ENCODE data around the gene SAMD14.

Gene SAMD14

DNA sequence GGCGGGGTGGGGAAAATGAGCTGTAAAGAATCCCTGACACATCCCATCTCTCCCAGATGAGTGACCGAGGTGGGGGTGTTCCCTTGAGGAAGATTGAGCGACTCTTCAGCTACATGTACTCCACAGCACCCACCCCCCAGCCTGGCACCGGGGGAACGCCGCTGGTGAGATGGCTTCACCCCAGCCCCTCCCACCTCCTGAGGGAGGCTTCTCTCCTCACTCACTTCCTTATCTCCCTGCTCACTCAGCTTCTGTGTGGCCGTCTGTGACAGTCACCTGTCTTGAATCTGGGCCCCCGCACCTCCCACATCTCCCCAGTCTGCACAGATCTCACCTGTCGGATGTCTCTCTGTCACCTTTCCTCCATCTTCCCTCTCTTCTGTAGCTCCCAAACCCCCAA is 21.4 kb downstream of the SAMD14 start:
- FAIRE-seq = no peak
- no peak for TF ChIP-seq POLR2AphosphoS5 (IDR thresholded peaks at IDR 0.05; ENCODE audit: low read depth, low read length)
- TF ChIP-seq POLR2A (IDR thresholded peaks at IDR 0.05; ENCODE audit: low read depth, low read length) = no peak
- DNase-seq (ENCODE audit: insufficient read length, low spot score) = no peak

DNA sequence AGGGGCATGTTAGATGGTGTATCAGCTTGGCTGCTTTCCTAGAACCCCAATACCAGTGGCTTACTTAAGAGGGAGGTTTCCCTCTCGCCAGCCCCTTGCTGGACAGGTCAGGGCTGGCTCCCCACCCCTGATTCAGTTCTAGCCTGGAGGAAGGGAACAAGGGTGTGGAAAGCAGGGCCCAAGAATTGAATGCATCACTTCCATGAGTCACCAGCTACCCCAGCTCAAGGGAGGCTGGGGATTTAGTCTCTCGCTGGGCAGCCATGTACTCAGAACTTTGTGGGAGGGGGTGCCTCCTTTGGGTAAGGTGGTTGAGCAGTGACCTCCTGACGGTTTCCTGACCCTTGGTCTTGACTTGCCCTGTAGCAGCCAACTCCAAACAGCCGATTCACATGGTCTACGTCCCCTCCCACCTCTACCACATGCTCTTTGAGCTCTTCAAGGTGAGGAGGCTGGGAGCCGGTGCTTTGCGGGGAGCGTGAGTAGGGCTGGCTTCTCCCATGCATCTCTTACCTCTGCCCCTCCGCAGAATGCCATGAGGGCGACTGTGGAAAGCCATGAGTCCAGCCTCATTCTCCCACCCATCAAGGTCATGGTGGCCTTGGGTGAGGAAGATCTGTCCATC is 22.1 kb downstream of the SAMD14 start:
- TF ChIP-seq POLR2A (IDR thresholded peaks at IDR 0.05; ENCODE audit: low read depth, low read length) = no peak
- TF ChIP-seq TAF1 (IDR thresholded peaks at IDR 0.05; ENCODE audit: low read depth, low read length) = no peak
- TF ChIP-seq POU2F2 (IDR thresholded peaks at IDR 0.05; ENCODE audit: low read depth, low read length) = no peak
- DNase-seq (ENCODE audit: insufficient read length, low spot score) (no peak), FAIRE-seq (no peak)

DNA sequence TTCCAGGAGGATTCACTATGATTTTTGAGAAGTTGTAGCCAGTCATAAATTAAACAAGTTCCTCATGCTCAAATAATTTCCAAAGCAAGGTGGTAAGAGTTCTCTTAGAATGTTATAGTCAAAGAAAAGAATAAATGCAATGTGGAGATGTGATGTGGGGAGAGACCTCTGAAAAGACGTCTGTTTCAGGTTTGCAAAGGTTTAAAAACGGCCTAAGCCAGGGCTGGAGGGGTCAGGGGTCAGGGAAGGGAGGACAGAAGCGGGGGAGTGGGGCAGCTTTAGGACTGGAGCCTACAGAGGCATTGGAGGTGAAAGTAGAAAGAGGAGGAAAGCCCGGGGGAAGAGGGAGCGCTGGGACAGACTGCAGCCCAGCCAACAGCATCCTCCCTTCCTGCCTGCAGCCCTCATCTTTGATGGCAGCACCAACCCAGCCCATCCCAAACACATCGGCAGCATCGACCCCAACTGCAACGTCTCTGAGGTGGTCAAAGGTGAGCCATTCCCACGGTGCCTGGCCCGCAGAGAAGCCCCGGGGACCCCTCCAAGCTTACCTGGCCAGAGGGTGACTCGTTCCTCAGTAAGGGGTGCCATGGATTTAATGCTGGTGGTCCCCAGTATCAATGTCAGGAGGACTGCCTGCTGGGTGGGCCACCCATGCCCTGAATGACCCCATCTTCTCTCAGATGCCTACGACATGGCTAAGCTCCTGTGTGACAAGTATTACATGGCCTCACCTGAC is 23.4 kb downstream of the SAMD14 start:
- DNase-seq (ENCODE audit: insufficient read length, low spot score) (no peak), FAIRE-seq (no peak)
- no peak for TF ChIP-seq POLR2AphosphoS5 (IDR thresholded peaks at IDR 0.05; ENCODE audit: low read depth, low read length)
- TF ChIP-seq TAF1 (IDR thresholded peaks at IDR 0.05; ENCODE audit: low read depth, low read length) = no peak
- TF ChIP-seq POLR2A (IDR thresholded peaks at IDR 0.05; ENCODE audit: low read depth, low read length) = no peak
- TF ChIP-seq SPI1 (IDR thresholded peaks at IDR 0.05; ENCODE audit: low read depth, low read length) = no peak
- no peak for TF ChIP-seq POU2F2 (IDR thresholded peaks at IDR 0.05; ENCODE audit: low read depth, low read length)
- TF ChIP-seq PAX5 (IDR thresholded peaks at IDR 0.05; ENCODE audit: insufficient read depth, low read length, severe bottlenecking) = no peak

DNA sequence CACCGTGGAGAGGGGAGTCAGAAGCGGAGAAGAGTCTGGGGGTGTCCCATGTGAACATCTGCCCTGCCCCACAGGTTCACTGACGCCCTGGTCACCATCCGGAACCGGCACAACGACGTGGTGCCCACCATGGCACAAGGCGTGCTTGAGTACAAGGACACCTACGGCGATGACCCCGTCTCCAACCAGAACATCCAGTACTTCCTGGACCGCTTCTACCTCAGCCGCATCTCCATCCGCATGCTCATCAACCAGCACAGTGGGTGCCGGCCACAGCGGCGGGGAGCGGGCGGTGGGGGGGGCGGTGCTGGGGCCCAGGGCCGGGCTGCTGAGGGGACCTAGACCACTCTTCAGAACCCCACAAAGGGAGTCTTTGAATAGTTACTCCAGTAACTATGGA is 24.1 kb downstream of the SAMD14 start:
- DNase-seq (ENCODE audit: insufficient read length, low spot score) = no peak
- TF ChIP-seq PAX5 (IDR thresholded peaks at IDR 0.05; ENCODE audit: insufficient read depth, low read length, severe bottlenecking) (no peak), TAF1 (IDR thresholded peaks at IDR 0.05; ENCODE audit: low read depth, low read length) (no peak), POU2F2 (IDR thresholded peaks at IDR 0.05; ENCODE audit: low read depth, low read length) (no peak), POLR2A (IDR thresholded peaks at IDR 0.05; ENCODE audit: low read depth, low read length) (no peak), POLR2AphosphoS5 (IDR thresholded peaks at IDR 0.05; ENCODE audit: low read depth, low read length) (no peak), SPI1 (IDR thresholded peaks at IDR 0.05; ENCODE audit: low read depth, low read length) (no peak)
- no peak for FAIRE-seq

DNA sequence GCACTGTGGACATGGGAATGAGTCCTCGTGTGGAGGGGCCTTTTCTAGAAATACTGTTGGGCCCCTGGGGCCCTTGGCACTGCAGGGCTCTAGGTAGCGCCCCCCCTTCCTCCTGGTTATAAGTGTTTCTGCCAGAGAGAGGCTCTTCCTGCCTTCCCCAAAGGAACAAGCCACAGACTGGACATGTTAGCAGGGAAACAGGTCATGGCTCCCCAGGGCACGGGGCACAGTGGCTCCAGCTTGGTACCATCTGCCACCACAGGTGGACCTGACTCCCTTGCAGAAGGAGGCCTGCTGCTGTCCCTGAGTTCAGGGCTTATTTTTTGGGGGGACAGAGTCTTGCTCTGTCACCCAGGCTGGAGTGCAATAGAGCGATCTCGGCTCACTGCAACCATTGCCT is 26.0 kb downstream of the SAMD14 start:
- no peak for DNase-seq (ENCODE audit: insufficient read length, low spot score)
- TF ChIP-seq POU2F2 (IDR thresholded peaks at IDR 0.05; ENCODE audit: low read depth, low read length) (no peak), POLR2A (IDR thresholded peaks at IDR 0.05; ENCODE audit: low read depth, low read length) (no peak), POLR2AphosphoS5 (IDR thresholded peaks at IDR 0.05; ENCODE audit: low read depth, low read length) (no peak), PAX5 (IDR thresholded peaks at IDR 0.05; ENCODE audit: insufficient read depth, low read length, severe bottlenecking) (no peak), SPI1 (IDR thresholded peaks at IDR 0.05; ENCODE audit: low read depth, low read length) (no peak), TAF1 (IDR thresholded peaks at IDR 0.05; ENCODE audit: low read depth, low read length) (no peak)
- FAIRE-seq = no peak

DNA sequence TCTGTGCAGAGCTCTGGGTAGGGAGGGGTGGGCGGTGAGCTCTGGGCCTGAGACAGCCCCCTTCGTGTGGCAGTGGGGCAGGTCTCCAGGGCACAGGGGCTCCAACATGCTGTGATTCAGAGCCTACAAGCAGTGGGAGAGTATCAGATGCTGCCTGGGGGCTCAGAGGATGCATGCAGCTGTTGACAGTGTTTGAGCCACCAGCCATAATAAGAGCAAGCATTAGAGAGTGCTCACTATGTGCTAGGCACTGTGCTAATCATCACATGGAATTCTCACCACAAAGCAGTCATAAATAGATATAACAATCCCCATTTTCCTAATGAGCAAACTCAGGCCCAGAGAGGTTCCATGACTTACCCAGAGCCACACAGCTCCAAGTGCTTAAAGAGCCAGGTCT is 26.7 kb downstream of the SAMD14 start:
- FAIRE-seq (no peak), DNase-seq (ENCODE audit: insufficient read length, low spot score) (no peak)
- TF ChIP-seq POU2F2 (IDR thresholded peaks at IDR 0.05; ENCODE audit: low read depth, low read length) (no peak), SPI1 (IDR thresholded peaks at IDR 0.05; ENCODE audit: low read depth, low read length) (no peak)

DNA sequence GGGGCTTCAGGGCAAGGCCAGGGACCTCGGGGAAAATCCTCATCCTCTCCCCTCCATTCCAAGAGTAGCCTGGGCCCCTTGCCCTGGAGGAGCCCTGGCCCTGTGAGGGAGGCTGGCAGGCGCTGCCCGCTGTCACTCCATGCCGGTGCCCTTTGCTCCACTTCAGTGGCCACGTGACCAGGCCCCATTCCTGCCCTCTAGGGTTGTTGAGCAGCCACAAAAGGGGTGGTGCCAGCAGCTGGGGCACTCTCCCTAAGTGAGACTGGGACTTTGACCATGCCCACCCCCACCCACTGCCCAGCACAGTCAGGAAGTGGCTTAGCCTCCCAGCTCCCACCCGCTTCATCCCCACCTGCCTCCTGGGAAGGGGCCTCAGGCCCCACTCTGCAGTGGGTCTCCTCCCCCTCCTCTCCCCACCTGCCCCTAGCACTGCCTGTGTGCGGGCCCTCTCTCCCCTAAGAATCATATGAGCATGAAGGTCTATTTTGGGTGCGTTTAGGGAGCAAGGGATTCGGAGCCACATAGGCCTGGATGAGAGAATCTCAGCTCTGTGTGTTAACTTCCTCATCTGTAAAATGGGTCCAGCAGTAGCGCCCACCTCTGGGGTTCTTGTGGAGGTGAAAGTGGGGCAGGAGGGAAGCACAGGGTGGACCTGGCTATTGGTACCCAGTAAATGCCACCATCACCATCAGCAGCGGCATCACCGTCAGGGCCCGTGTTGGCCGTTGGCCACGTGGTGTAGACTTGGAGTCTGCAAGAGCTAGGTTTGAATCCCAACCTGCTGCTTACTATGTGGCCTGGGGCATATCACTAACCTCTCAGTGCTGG is 27.6 kb downstream of the SAMD14 start:
- no peak for FAIRE-seq
- DNase-seq (ENCODE audit: insufficient read length, low spot score) = no peak
- TF ChIP-seq POLR2A (IDR thresholded peaks at IDR 0.05; ENCODE audit: low read depth, low read length) (no peak), TAF1 (IDR thresholded peaks at IDR 0.05; ENCODE audit: low read depth, low read length) (no peak), POLR2AphosphoS5 (IDR thresholded peaks at IDR 0.05; ENCODE audit: low read depth, low read length) (no peak), POU2F2 (IDR thresholded peaks at IDR 0.05; ENCODE audit: low read depth, low read length) (no peak), PAX5 (IDR thresholded peaks at IDR 0.05; ENCODE audit: insufficient read depth, low read length, severe bottlenecking) (no peak), SPI1 (IDR thresholded peaks at IDR 0.05; ENCODE audit: low read depth, low read length) (no peak)

DNA sequence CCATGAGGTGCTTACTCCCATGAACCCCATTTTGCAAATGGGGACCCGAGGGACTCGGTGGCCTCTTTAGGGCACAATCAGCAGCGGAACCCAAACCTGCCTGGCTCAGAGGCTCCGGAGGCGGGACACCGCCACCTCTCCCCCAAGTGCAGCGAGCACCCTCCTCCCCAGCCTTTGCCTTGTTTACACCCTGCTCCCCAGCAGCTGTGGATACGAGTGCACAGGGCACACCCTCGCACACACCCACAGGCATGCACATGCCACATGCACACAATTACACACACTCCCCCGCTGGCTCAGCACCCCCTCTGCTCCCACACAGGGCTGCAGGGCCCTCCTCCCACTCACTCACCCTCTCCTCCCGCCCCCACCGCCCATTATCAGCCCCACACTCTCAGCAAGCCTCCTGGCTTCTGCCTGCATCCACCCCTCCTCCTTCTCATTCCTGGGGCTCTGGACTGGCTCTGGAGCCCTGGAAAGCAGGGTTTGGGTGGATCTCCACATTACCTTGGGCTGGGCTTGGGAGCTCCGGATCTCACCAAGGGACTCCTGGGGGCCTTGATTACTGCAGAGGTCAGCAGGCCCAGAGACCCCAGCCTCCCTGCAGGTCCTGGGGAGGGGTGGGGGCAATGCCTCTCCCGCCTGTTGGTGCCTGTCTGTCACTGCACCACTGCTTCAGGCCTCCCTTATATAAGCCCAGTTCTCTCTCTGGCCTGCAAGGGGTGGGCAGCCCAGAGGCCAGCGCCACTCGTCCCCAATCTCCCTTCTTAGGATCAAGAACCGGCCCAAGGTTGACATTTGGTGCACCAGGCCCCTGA is 28.4 kb downstream of the SAMD14 start:
- TF ChIP-seq POLR2AphosphoS5 (IDR thresholded peaks at IDR 0.05; ENCODE audit: low read depth, low read length) (no peak), TAF1 (IDR thresholded peaks at IDR 0.05; ENCODE audit: low read depth, low read length) (no peak), PAX5 (IDR thresholded peaks at IDR 0.05; ENCODE audit: insufficient read depth, low read length, severe bottlenecking) (no peak), POLR2A (IDR thresholded peaks at IDR 0.05; ENCODE audit: low read depth, low read length) (no peak), POU2F2 (IDR thresholded peaks at IDR 0.05; ENCODE audit: low read depth, low read length) (no peak), SPI1 (IDR thresholded peaks at IDR 0.05; ENCODE audit: low read depth, low read length) (no peak)
- FAIRE-seq = no peak
- no peak for DNase-seq (ENCODE audit: insufficient read length, low spot score)

DNA sequence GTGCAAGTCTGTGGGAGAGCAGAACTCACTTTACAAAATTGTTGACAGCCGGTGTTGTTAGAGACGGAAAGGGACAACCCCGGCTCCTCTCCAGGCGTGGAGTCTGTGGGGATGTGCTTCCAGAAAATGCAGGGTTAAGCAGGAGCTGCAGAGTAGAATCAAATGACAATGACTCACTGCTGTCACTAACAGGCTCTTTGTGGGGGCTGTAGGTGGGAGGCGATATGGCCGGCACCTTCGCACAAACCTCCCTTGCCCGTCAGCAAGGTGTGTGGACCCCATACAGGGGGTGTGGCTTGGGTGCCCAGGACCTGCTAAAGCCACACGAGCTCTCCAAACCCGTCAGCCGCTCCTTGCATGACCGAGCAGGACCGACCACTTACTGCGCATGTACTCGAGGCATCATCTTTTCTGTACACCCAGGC is 29.0 kb downstream of the SAMD14 start:
- DNase-seq (ENCODE audit: insufficient read length, low spot score) = no peak
- FAIRE-seq = no peak

More for the DNA sequence above, 29.0 kb downstream of the SAMD14 start:
- TF ChIP-seq TAF1 (IDR thresholded peaks at IDR 0.05; ENCODE audit: low read depth, low read length) = no peak
- TF ChIP-seq PAX5 (IDR thresholded peaks at IDR 0.05; ENCODE audit: insufficient read depth, low read length, severe bottlenecking) = no peak
- no peak for TF ChIP-seq SPI1 (IDR thresholded peaks at IDR 0.05; ENCODE audit: low read depth, low read length)
- TF ChIP-seq POLR2AphosphoS5 (IDR thresholded peaks at IDR 0.05; ENCODE audit: low read depth, low read length) = no peak

All from GM12891 (cell line).